Measurements from ENCODE around the gene WDR62. TPM values are rescaled to one million over a fixed set of nuclear protein-coding genes. Genes with fewer than 3 reads are reported as not detected.
A peak's percentile ranks its signal among the peaks of the same experiment; 100 is the strongest.

WDR62 gene
- total and polyA plus RNA-seq, 2 donors (not counting 3 experiments of a cell fraction or from before 2014, with no cell fraction given), result 8.0 to 13.4 TPM

GRCh38 chr19:36113425-36113824, 58.7 kb downstream of the WDR62 start:
- no peak overlapping the region for H3K4me3 ChIP-seq (replicated peaks in 1 of 3; ENCODE audit: insufficient read depth in 1 of 3, low read depth in 1 of 3, low read length in 3 of 3)
- DNase-seq (ENCODE audit: low read depth, low spot score) (no peak), FAIRE-seq (no peak)
- H3K27me3 ChIP-seq (ENCODE audit: control insufficient read depth in 2 of 2, insufficient read depth in 2 of 2, low read length in 2 of 2), result no peaks in the 10 kb centered on the region
- TF ChIP-seq POLR2AphosphoS5 (IDR thresholded peaks at IDR 0.05; ENCODE audit: insufficient read depth, low read depth, low read length), result no peak
- TF ChIP-seq MAX (IDR thresholded peaks at IDR 0.05; ENCODE audit: insufficient read depth, insufficient read length), result no peak
- TF ChIP-seq GATA2 (IDR thresholded peaks at IDR 0.05; ENCODE audit: insufficient read depth, insufficient read length, low read depth, low read length), result no peak
- TF ChIP-seq MYC (IDR thresholded peaks at IDR 0.05; ENCODE audit: low read depth, low read length), result no peak
- peaks cover 15% of the 10 kb centered on the region for H3K4me1 ChIP-seq (ENCODE audit: control insufficient read depth, extremely low read depth, insufficient read depth, low read length)
- H3K9ac ChIP-seq (replicated peaks; ENCODE audit: extremely low read depth, insufficient read depth, low read length), result no peak overlapping the region
- ChIA-PET CTCF (interaction anchor here (3.6 kb wide), 1 partner anchor 53 kb away, joined by 32 read pairs; no protein-coding TSS in a partner anchor), POLR2A (no interaction called here)
- H3K79me2 ChIP-seq (ENCODE audit: control insufficient read depth, insufficient read depth, low read length), result peaks cover 15% of the 10 kb centered on the region
- H4K20me1 ChIP-seq (replicated peaks; ENCODE audit: control insufficient read depth, extremely low read depth, insufficient read depth, low read length), result no peaks in the 10 kb centered on the region
- no TSS peak for BruUV-seq (replicated peaks)
- H3K4me2 ChIP-seq (ENCODE audit: insufficient read depth, low read length), result peak overlapping the region; percentile 68
- intact Hi-C loops (cut with micrococcal nuclease) (no loop called here), dilution Hi-C loops (cut with MboI; ENCODE audit: extremely low pct_ligation_motif_present, low sequenced_read_pairs) (no loop called here)
- no peak overlapping the region for H3K27ac ChIP-seq (ENCODE audit: insufficient read depth, low read depth, low read length)
- no peaks in the 10 kb centered on the region for H3K9me1 ChIP-seq (replicated peaks; ENCODE audit: control insufficient read depth, extremely low read depth, insufficient read depth, low read length)
- no peaks in the 10 kb centered on the region for H3K9me3 ChIP-seq (replicated peaks; ENCODE audit: control insufficient read depth, insufficient read depth, low read length)
- H3K36me3 ChIP-seq (ENCODE audit: control insufficient read depth in 2 of 2, extremely low read depth in 1 of 2, insufficient read depth in 2 of 2, low read length in 2 of 2), result peaks cover 0 to 6% of the 10 kb centered on the region in 2 experiments
- H2AFZ ChIP-seq (ENCODE audit: low read depth, low read length), result no peak overlapping the region

- TSS peak; percentile 41 for BruUV-seq (replicated peaks)
- intact Hi-C loops (cut with micrococcal nuclease), result no loop called here
Measured at GRCh38 chr19:36113894-36114720, 59.4 kb downstream of the WDR62 start.

More at GRCh38 chr19:36113894-36114720, 59.4 kb downstream of the WDR62 start:
- H3K4me1 ChIP-seq (ENCODE audit: control insufficient read depth, extremely low read depth, insufficient read depth, low read length), result peaks cover 15% of the 10 kb centered on the region
- H2AFZ ChIP-seq (ENCODE audit: low read depth, low read length), result peak overlapping the region; percentile 86
- peak overlapping the region; percentile 68 to 79 (median 72) for H3K4me3 ChIP-seq (replicated peaks in 1 of 3; ENCODE audit: insufficient read depth in 1 of 3, low read depth in 1 of 3, low read length in 3 of 3)
- peak overlapping the region; percentile 68 for H3K4me2 ChIP-seq (ENCODE audit: insufficient read depth, low read length)
- H4K20me1 ChIP-seq (replicated peaks; ENCODE audit: control insufficient read depth, extremely low read depth, insufficient read depth, low read length), result no peaks in the 10 kb centered on the region
- H3K27ac ChIP-seq (ENCODE audit: insufficient read depth, low read depth, low read length), result peak overlapping the region; percentile 68
- ChIA-PET POLR2A (no interaction called here), CTCF (interaction anchor here (0.9 to 3.6 kb wide), 5 partner anchors 14 to 58 kb away, joined by 4 to 32 read pairs (median 5); no protein-coding TSS in a partner anchor)
- TF ChIP-seq GATA2 (IDR thresholded peaks at IDR 0.05; ENCODE audit: insufficient read depth, insufficient read length, low read depth, low read length) (no peak), POLR2A (IDR thresholded peaks at IDR 0.05; ENCODE audit: low read depth, low read length) (no peak), CTCF (IDR thresholded peaks at IDR 0.05; ENCODE audit: extremely low read depth in 1 of 2, insufficient read depth in 1 of 2, low read depth in 1 of 2, low read length in 2 of 2) (no peak), MYC (IDR thresholded peaks at IDR 0.05; ENCODE audit: low read depth, low read length) (no peak), EZH2 (IDR thresholded peaks at IDR 0.05; ENCODE audit: borderline replicate concordance, low read depth, low read length, severe bottlenecking) (no peak), JUN (IDR thresholded peaks at IDR 0.05; ENCODE audit: borderline replicate concordance, insufficient read depth, insufficient read length, low read depth) (no peak), MAX (IDR thresholded peaks at IDR 0.05; ENCODE audit: insufficient read depth, insufficient read length) (no peak), FOS (IDR thresholded peaks at IDR 0.05; ENCODE audit: borderline replicate concordance, insufficient read depth, low read length) (no peak), POLR2AphosphoS5 (IDR thresholded peaks at IDR 0.05; ENCODE audit: insufficient read depth, low read depth, low read length) (no peak)
- DNase-seq (ENCODE audit: low read depth, low spot score) (peak; percentile 39), FAIRE-seq (peak; percentile 53)
- peaks cover 15% of the 10 kb centered on the region for H3K79me2 ChIP-seq (ENCODE audit: control insufficient read depth, insufficient read depth, low read length)
- H3K36me3 ChIP-seq (ENCODE audit: control insufficient read depth in 2 of 2, extremely low read depth in 1 of 2, insufficient read depth in 2 of 2, low read length in 2 of 2), result peaks cover 0 to 9% of the 10 kb centered on the region in 2 experiments
- no peaks in the 10 kb centered on the region for H3K27me3 ChIP-seq (ENCODE audit: control insufficient read depth in 2 of 2, insufficient read depth in 2 of 2, low read length in 2 of 2)
- no peaks in the 10 kb centered on the region for H3K9me1 ChIP-seq (replicated peaks; ENCODE audit: control insufficient read depth, extremely low read depth, insufficient read depth, low read length)
- dilution Hi-C loops (cut with MboI; ENCODE audit: extremely low pct_ligation_motif_present, low sequenced_read_pairs), result no loop called here
- H3K9me3 ChIP-seq (replicated peaks; ENCODE audit: control insufficient read depth, insufficient read depth, low read length), result no peaks in the 10 kb centered on the region
- H3K9ac ChIP-seq (replicated peaks; ENCODE audit: extremely low read depth, insufficient read depth, low read length), result peak overlapping the region; percentile 71

All from endothelial cell of umbilical vein (primary cell).